Heart left ventricle (tissue), 13 donors: ENCODE data around the gene KIAA0930.

Source experiments
- POLR2A ChIP-seq, 2 donors: fragments of 450-650 bp; IDR thresholded peaks; one replicate each; pipeline ENCODE4 v1.6.1; 2017; ENCODE audit warnings: antibody characterized with exemption in 2 of 2, mild to moderate bottlenecking in 2 of 2, moderate library complexity in 2 of 2
- TF ChIP-seq, protein P1 (sequence below), 12 donors: fragments of 200-600 bp; sonication (generic) in 4 of 12; IDR thresholded peaks; one replicate each; pipeline versions ENCODE4 v1.5.0 to v1.8.0; 2018 to 2022; ENCODE audit warnings: antibody characterized with exemption in 12 of 12, mild to moderate bottlenecking in 5 of 12
- donor health status: ischemic (EF 13 %, LVEDD 7.1; RV severe dilation, severe dysfunction).
- donor health status: DM: no; HTN: yes; CAD: no.
- donor health status: DM: no; HTN: no; CAD: no.
- donor health status: ischemic (EF 25% LVEDD 6.9; RV normal size, moderate dysfunction).
- donor health status: ischemic (EF 25% LVEDD 5.7; RV mildly dilated, moderate dysfunction).
- donor health status: ischemic (EF 35%, LVEDD 5.7; RV mildly dilated, moderate dysfunction).
- donor health status: nonischemic (EF 11% LVEDD 7.7; RV severe dilation, severe dysfunction).
- donor health status: DM: yes; HTN: yes; CAD: no.
- donor health status: PGD.
- donor health status: ischemic (EF 29% LVEDD 5.4; RV normal size, mild dysfunction).
- donor health status: nonischemic (EF 23%, LVEDD 6.1; RV moderate dilation, normal function).

DNA sequence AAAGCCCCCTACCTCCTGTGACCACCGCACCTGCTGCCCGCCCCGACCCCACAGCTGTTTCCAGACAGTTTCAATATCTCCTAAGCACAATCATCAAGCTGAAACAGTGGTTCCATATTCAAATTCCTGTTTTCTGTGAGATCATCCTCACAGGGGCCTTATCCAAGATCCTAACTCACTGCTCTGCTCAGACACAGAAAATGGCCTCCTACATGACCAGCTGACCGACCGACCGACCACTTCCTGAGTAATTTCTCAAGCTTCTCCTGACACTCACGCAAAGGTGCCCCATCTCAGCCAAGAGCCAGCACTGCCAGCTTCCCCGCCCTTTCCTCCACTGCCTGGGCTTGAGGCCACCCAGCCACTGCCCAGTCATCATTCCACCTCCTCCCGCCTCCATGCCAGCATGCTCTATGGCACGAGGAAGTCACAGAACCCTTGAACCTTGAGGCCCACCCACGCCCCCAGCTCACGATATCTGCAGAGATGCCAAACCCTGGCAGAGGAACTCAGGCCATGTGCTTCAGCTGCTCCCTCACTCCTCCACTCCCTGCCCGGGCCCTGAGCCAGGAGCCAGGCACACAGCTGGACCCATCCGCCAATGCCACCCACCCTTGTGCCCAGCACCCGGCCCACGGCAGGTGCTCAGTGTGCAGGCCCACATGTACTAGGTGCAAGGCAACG is 14.0 kb downstream of the KIAA0930 start:
- TF ChIP-seq, protein P1, sequence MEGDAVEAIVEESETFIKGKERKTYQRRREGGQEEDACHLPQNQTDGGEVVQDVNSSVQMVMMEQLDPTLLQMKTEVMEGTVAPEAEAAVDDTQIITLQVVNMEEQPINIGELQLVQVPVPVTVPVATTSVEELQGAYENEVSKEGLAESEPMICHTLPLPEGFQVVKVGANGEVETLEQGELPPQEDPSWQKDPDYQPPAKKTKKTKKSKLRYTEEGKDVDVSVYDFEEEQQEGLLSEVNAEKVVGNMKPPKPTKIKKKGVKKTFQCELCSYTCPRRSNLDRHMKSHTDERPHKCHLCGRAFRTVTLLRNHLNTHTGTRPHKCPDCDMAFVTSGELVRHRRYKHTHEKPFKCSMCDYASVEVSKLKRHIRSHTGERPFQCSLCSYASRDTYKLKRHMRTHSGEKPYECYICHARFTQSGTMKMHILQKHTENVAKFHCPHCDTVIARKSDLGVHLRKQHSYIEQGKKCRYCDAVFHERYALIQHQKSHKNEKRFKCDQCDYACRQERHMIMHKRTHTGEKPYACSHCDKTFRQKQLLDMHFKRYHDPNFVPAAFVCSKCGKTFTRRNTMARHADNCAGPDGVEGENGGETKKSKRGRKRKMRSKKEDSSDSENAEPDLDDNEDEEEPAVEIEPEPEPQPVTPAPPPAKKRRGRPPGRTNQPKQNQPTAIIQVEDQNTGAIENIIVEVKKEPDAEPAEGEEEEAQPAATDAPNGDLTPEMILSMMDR (IDR thresholded peaks at IDR 0.05): no peak
- TF ChIP-seq POLR2A (IDR thresholded peaks at IDR 0.05): no peak
